ENCODE measurements around the gene TRIM24.

DNA sequence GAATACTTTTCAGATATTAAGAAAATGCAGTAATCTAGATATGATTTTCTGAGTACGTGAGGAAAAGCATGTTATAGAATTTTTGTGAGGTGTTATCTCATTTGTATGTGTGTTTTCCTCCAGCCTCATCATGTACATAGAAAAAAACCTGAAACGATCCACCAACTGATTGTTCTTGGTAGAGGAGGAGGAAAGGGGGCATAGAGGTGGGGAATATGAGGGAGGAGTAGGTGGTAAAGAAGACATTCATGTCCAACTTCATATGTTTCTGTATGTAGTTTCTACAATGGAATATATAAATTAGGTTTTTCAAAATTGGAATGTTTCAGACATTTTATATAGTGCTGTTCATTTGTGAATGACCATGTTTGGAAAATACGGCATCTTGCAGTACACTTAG, 109.4 kb downstream of the TRIM24 start:
- TF ChIP-seq, protein P1, sequence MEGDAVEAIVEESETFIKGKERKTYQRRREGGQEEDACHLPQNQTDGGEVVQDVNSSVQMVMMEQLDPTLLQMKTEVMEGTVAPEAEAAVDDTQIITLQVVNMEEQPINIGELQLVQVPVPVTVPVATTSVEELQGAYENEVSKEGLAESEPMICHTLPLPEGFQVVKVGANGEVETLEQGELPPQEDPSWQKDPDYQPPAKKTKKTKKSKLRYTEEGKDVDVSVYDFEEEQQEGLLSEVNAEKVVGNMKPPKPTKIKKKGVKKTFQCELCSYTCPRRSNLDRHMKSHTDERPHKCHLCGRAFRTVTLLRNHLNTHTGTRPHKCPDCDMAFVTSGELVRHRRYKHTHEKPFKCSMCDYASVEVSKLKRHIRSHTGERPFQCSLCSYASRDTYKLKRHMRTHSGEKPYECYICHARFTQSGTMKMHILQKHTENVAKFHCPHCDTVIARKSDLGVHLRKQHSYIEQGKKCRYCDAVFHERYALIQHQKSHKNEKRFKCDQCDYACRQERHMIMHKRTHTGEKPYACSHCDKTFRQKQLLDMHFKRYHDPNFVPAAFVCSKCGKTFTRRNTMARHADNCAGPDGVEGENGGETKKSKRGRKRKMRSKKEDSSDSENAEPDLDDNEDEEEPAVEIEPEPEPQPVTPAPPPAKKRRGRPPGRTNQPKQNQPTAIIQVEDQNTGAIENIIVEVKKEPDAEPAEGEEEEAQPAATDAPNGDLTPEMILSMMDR (IDR thresholded peaks at IDR 0.05): no peak
- TF ChIP-seq POLR2AphosphoS5 (IDR thresholded peaks at IDR 0.05): no peak
